GM12878 (cell line): ENCODE data around the gene EMP1. TPM values are rescaled to one million over a fixed set of nuclear protein-coding genes. Genes with fewer than 3 reads are reported as not detected.

ENCODE experiments used
- ATAC-seq: fragments of 200-7000 bp; cut with Tn5 transposase; 3 replicates; pipeline ENCODE4 v1.9.1; 2020; ENCODE audit warnings: mild to moderate bottlenecking, moderate library complexity
- BruUV-seq: library from RNA; stranded (reverse); fragments of 400-500 nt; replicated peaks from 2 replicates; lab custom pipeline; 2021; lab: Mats Ljungman, UMichigan
- CTCF ChIA-PET: fragments of 300-600 bp; sonication (Branson Sonifier 250); formaldehyde crosslinking; extraction: SDS; loops from one replicate; lab custom pipeline; 2021; ENCODE audit warnings: inconsistent platforms; lab: Yijun Ruan, JAX
- POLR2A ChIA-PET: fragments of 350-600 bp; formaldehyde crosslinking; extraction: SDS; loops from one replicate; lab custom pipeline; 2021; ENCODE audit warnings: inconsistent platforms; lab: Charles Lee
- RAD21 ChIA-PET: fragments of 300-600 bp; sonication (Branson Sonifier 250); formaldehyde crosslinking; loops from one replicate; lab custom pipeline; 2023; ENCODE audit warnings: antibody characterized with exemption; ENCODE audit not compliant: unreplicated experiment; lab: Charles Lee
- SMC1A ChIA-PET: fragments of 300-600 bp; sonication (Branson Sonifier 250); formaldehyde crosslinking; loops from one replicate; lab custom pipeline; 2023; ENCODE audit not compliant: unreplicated experiment, uncharacterized antibody; lab: Charles Lee
- DNase-seq: peaks from one replicate; pipeline ENCODE4 v3.0.0-alpha.2; 2011; ENCODE audit warnings: low read depth, low spot score
- FAIRE-seq: peaks from 3 replicates; lab custom pipeline; 2011; peaks lifted over from hg19 to GRCh38; lab: Jason Lieb, UNC
- H2AFZ ChIP-seq: 2 replicates; pipeline ENCODE4 v1.6.0; 2011; ENCODE audit warnings: low read depth, low read length, control low read depth; ENCODE audit not compliant: control insufficient read depth
- H3K27ac ChIP-seq: 2 replicates; pipeline ENCODE4 v1.5.1; 2011; ENCODE audit warnings: control low read depth; ENCODE audit not compliant: control insufficient read depth, insufficient read depth
- H3K27me3 ChIP-seq, 2 experiments: replicated peaks in 1 of 2; 2 replicates each; pipeline versions ENCODE4 v1.6.0 to v1.6.1; 2011; ENCODE audit warnings: low read length in 1 of 2; ENCODE audit not compliant: control insufficient read depth in 2 of 2, insufficient read depth in 2 of 2
- H3K36me3 ChIP-seq, 2 experiments: 2 replicates each; pipeline ENCODE4 v1.5.1; 2011; ENCODE audit warnings: low read length in 1 of 2; ENCODE audit not compliant: control insufficient read depth in 2 of 2, insufficient read depth in 2 of 2
- H3K4me1 ChIP-seq: 2 replicates; pipeline ENCODE4 v1.6.1; 2011; ENCODE audit warnings: mild to moderate bottlenecking, low read length, moderate library complexity, mixed read lengths; ENCODE audit not compliant: control insufficient read depth, insufficient read depth
- H3K4me2 ChIP-seq: 2 replicates; pipeline ENCODE4 v1.6.0; 2011; ENCODE audit warnings: control low read depth; ENCODE audit not compliant: control insufficient read depth, insufficient read depth
- H3K4me3 ChIP-seq: fragments of 200-600 bp; sonication (generic); 2 replicates; pipeline ENCODE4 v1.5.1; 2016
- H3K79me2 ChIP-seq: 2 replicates; pipeline ENCODE4 v1.6.0; 2011; ENCODE audit warnings: low read length; ENCODE audit not compliant: control insufficient read depth, insufficient read depth
- H3K9ac ChIP-seq: 2 replicates; pipeline ENCODE4 v1.8.0; 2011; ENCODE audit warnings: low read length, control low read depth, mixed read lengths; ENCODE audit not compliant: control insufficient read depth, insufficient read depth
- H3K9me3 ChIP-seq: replicated peaks from 3 replicates; pipeline ENCODE4 v1.5.1; 2011; ENCODE audit warnings: mild to moderate bottlenecking, low read length; ENCODE audit not compliant: control insufficient read depth, insufficient read depth
- H4K20me1 ChIP-seq: 2 replicates; pipeline ENCODE4 v1.6.0; 2011; ENCODE audit not compliant: control insufficient read depth, insufficient read depth
- BACH1 ChIP-seq: fragments of 450-650 bp; IDR thresholded peaks from 2 replicates; pipeline ENCODE4 v1.6.1; 2017; ENCODE audit warnings: mild to moderate bottlenecking, borderline replicate concordance
- BHLHE40 ChIP-seq, 2 experiments: fragments of 450-650 bp in 1 of 2; IDR thresholded peaks; 2 replicates each; pipeline ENCODE4 v1.6.1; 2011 to 2017; ENCODE audit warnings: low read depth in 2 of 2, borderline replicate concordance in 1 of 2, improper control_type of control experiment in 1 of 2, low read length in 1 of 2, mild to moderate bottlenecking in 1 of 2
- EED ChIP-seq: sonication (generic); IDR thresholded peaks from 2 replicates; pipeline ENCODE4 v1.6.1; 2016; ENCODE audit warnings: antibody characterized with exemption, low read depth
- FOXM1 ChIP-seq: IDR thresholded peaks from 2 replicates; pipeline ENCODE4 v1.6.1; 2012; ENCODE audit warnings: low read depth, mild to moderate bottlenecking, inconsistent platforms, low read length, moderate library complexity
- JUND ChIP-seq: IDR thresholded peaks from 2 replicates; pipeline ENCODE4 v1.6.1; 2012; ENCODE audit warnings: low read depth, mild to moderate bottlenecking, low read length, improper control_type of control experiment, moderate library complexity
- KLF5 ChIP-seq: fragments of 450-650 bp; IDR thresholded peaks from 2 replicates; pipeline ENCODE4 v1.6.1; 2014; ENCODE audit warnings: mild to moderate bottlenecking; ENCODE audit not compliant: partially characterized antibody
- NR2C1 ChIP-seq: fragments of 450-650 bp; IDR thresholded peaks from 2 replicates; pipeline ENCODE4 v1.6.1; 2017; ENCODE audit warnings: antibody characterized with exemption, mild to moderate bottlenecking, moderate library complexity
- NRF1 ChIP-seq: conservative IDR thresholded peaks from 2 replicates; pipeline ENCODE4 v1.6.1; 2011; ENCODE audit warnings: mild to moderate bottlenecking, low read depth, low read length, improper control_type of control experiment
- RAD21 ChIP-seq: IDR thresholded peaks from 2 replicates; pipeline ENCODE4 v1.6.1; 2011; ENCODE audit warnings: mild to moderate bottlenecking, low read depth, low read length, moderate library complexity; ENCODE audit not compliant: insufficient read depth
- RB1 ChIP-seq: fragments of 450-650 bp; formaldehyde crosslinking; IDR thresholded peaks from 2 replicates; pipeline ENCODE4 v1.6.1; 2017; ENCODE audit warnings: mild to moderate bottlenecking, borderline replicate concordance
- SPI1 ChIP-seq: IDR thresholded peaks from 2 replicates; pipeline ENCODE4 v1.6.1; 2011; ENCODE audit warnings: low read depth, mild to moderate bottlenecking, low read length, moderate library complexity, borderline replicate concordance; ENCODE audit not compliant: insufficient read depth
- SRF ChIP-seq, 2 experiments: IDR thresholded peaks; 2 replicates each; pipeline ENCODE4 v1.6.1; 2011; ENCODE audit warnings: low read depth in 2 of 2, low read length in 2 of 2, mild to moderate bottlenecking in 1 of 2, moderate library complexity in 1 of 2
- TAF1 ChIP-seq: IDR thresholded peaks from 2 replicates; pipeline ENCODE4 v1.6.1; 2011; ENCODE audit warnings: mild to moderate bottlenecking, low read depth, low read length, borderline replicate concordance
- TCF7 ChIP-seq: IDR thresholded peaks from 2 replicates; pipeline ENCODE4 v1.6.1; 2014; ENCODE audit warnings: antibody characterized with exemption, borderline replicate concordance
- YBX1 ChIP-seq: fragments of 450-650 bp; IDR thresholded peaks from 2 replicates; pipeline ENCODE4 v1.6.1; 2016; ENCODE audit warnings: antibody characterized with exemption
- ZNF207 ChIP-seq: fragments of 450-650 bp; IDR thresholded peaks from 2 replicates; pipeline ENCODE4 v1.6.1; 2014; ENCODE audit warnings: antibody characterized with exemption, mild to moderate bottlenecking, borderline replicate concordance
- ZNF622 ChIP-seq: fragments of 450-650 bp; IDR thresholded peaks from 2 replicates; pipeline ENCODE4 v1.6.1; 2017; ENCODE audit warnings: mild to moderate bottlenecking, inconsistent platforms
- WGBS: methylation state at CpG from one replicate; pipeline ENCODE4 v1.1.6; 2016; ENCODE audit warnings: low lambda C conversion rate; ENCODE audit not compliant: insufficient replicate concordance, insufficient coverage; ENCODE audit errors: missing lambda C conversion rate; 5-methylcytosine and 5-hydroxymethylcytosine counted together
- in situ Hi-C: fragments of 300-500 bp; cut with MboI; formaldehyde crosslinking; loops from 9 replicates; pipeline ENCODE4 v1.14.3; 2018; ENCODE audit warnings: mixed read lengths
- intact Hi-C: fragments of 100-400 bp; cut with micrococcal nuclease; formaldehyde crosslinking; loops from one replicate; pipeline ENCODE4 v1.14.2; 2022; ENCODE audit not compliant: unreplicated experiment
- polyA plus RNA-seq, 11 experiments: library from polyadenylated mRNA; depleted of rRNA in 4 of 11; unstranded in 6 of 11; stranded (reverse) in 5 of 11; fragments of >200 nt; fragmentation: Nextera tagmentation in 4 of 11; fragmentation: Illumina TruSeq in 1 of 11; extraction: Ambion mirVana in 4 of 11; extraction: Trizol in 1 of 11; gene quantifications; 1 replicate in 1 of 11; 2 replicates in 10 of 11; pipeline versions ENCODE4 v1.2.1 to v1.2.3, GENCODE V29; 2011 to 2016; ENCODE audit warnings: inconsistent platforms in 2 of 11, missing spikeins in 2 of 11, low read depth in 1 of 11
- total RNA-seq, 4 experiments: library from RNA; depleted of rRNA in 3 of 4; stranded (reverse); fragments of >200 nt in 3 of 4; fragmentation: Illumina TruSeq in 1 of 4; extraction: Trizol in 1 of 4; gene quantifications; 2 replicates each; pipeline versions ENCODE4 v1.2.1 to v1.2.3, GENCODE V29; 2013 to 2021
- TF ChIP-seq, protein P1 (sequence below): fragments of 450-650 bp; IDR thresholded peaks from 2 replicates; pipeline ENCODE4 v1.6.1; 2016; ENCODE audit warnings: mild to moderate bottlenecking, moderate library complexity, borderline replicate concordance

The EMP1 gene
- total and polyA plus RNA-seq, 10 of the 15 experiments (the other 5 are each of a cell fraction or from before 2014, with no cell fraction given): 0.09 to 0.90 (median 0.25) TPM; not detected in 1

DNA sequence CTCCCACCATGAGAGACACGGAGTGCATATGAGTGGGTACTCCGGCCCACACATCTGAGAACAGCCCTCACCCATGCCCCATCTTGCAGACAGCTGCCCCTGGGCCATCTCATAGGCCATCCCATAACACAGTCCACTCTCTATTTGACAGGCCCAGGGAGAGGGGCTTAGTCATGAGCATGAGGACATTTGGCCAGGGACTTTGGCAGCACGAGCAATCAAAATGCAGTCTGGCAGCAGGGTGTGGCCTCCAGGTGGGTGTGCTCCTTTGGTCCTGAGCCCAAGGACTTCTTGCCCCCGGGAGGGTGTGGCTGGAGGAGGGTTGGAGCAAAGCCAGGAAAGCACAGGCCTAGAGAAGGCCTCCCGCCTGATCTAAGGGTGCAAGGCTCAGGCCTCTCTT is 25.6 kb downstream of the EMP1 start:
- Histone ChIP-seq H3K27me3 (peaks cover 0 to 2% of the 10 kb centered on the region in 2 experiments; a peak in 3 of 4 replicates), H3K4me2 (no peak overlapping the region), H3K27ac (no peak overlapping the region), H3K4me1 (no peaks in the 10 kb centered on the region), H2AFZ (no peak overlapping the region), H3K4me3 (no peak overlapping the region), H3K9ac (no peak overlapping the region), H3K79me2 (no peaks in the 10 kb centered on the region), H4K20me1 (no peaks in the 10 kb centered on the region), H3K9me3 (no peaks in the 10 kb centered on the region; the same call in 2 of the 3 replicates), H3K36me3 (no peaks in the 10 kb centered on the region)
- intact Hi-C loops: no loop called here
- TF ChIP-seq TCF7: no peak
- no peak for TF ChIP-seq ZNF207
- TF ChIP-seq BACH1: no peak
- no peak for TF ChIP-seq SPI1
- no peak for TF ChIP-seq NR2C1
- TF ChIP-seq TAF1: no peak
- TF ChIP-seq KLF5: no peak
- TF ChIP-seq FOXM1: no peak
- TF ChIP-seq, protein P1, sequence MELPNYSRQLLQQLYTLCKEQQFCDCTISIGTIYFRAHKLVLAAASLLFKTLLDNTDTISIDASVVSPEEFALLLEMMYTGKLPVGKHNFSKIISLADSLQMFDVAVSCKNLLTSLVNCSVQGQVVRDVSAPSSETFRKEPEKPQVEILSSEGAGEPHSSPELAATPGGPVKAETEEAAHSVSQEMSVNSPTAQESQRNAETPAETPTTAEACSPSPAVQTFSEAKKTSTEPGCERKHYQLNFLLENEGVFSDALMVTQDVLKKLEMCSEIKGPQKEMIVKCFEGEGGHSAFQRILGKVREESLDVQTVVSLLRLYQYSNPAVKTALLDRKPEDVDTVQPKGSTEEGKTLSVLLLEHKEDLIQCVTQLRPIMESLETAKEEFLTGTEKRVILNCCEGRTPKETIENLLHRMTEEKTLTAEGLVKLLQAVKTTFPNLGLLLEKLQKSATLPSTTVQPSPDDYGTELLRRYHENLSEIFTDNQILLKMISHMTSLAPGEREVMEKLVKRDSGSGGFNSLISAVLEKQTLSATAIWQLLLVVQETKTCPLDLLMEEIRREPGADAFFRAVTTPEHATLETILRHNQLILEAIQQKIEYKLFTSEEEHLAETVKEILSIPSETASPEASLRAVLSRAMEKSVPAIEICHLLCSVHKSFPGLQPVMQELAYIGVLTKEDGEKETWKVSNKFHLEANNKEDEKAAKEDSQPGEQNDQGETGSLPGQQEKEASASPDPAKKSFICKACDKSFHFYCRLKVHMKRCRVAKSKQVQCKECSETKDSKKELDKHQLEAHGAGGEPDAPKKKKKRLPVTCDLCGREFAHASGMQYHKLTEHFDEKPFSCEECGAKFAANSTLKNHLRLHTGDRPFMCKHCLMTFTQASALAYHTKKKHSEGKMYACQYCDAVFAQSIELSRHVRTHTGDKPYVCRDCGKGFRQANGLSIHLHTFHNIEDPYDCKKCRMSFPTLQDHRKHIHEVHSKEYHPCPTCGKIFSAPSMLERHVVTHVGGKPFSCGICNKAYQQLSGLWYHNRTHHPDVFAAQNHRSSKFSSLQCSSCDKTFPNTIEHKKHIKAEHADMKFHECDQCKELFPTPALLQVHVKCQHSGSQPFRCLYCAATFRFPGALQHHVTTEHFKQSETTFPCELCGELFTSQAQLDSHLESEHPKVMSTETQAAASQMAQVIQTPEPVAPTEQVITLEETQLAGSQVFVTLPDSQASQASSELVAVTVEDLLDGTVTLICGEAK: no peak
- TF ChIP-seq RB1: no peak
- TF ChIP-seq NRF1: no peak
- no peak for TF ChIP-seq EED
- no peak for TF ChIP-seq SRF (IDR thresholded peaks at IDR 0.05; ENCODE audit: low read depth in 2 of 2, low read length in 2 of 2)
- no peak for TF ChIP-seq YBX1
- TF ChIP-seq JUND: no peak
- no peak for TF ChIP-seq RAD21
- TF ChIP-seq BHLHE40 (IDR thresholded peaks at IDR 0.05; ENCODE audit: borderline replicate concordance in 1 of 2, low read depth in 2 of 2, low read length in 1 of 2): no peak
- TF ChIP-seq ZNF622: no peak
- 27% methylated on average over 5 of the region's 5 CpGs for WGBS
- RAD21 ChIA-PET: no interaction called here
- BruUV-seq: no TSS peak
- in situ Hi-C loops: no loop called here
- POLR2A ChIA-PET: no interaction called here
- no peak for ATAC-seq
- no peak for DNase-seq
- FAIRE-seq: no peak
- SMC1A ChIA-PET: no interaction called here
- CTCF ChIA-PET: interaction anchor here (1.3 to 2.7 kb wide), 2 partner anchors 10 to 306 kb away, joined by 5 to 13 read pairs; no protein-coding TSS in a partner anchor
